PC-3 (cell line): Measurements from ENCODE around the gene CD81. TPM values are rescaled to one million over a fixed set of nuclear protein-coding genes. Genes with fewer than 3 reads are reported as not detected.
A peak's percentile ranks its signal among the peaks of the same experiment; 100 is the strongest.

Experiments used
- ATAC-seq: fragments of 200-7000 bp; cut with Tn5 transposase; 2 replicates; pipeline ENCODE4 v1.9.1; 2020; ENCODE audit warnings: mild to moderate bottlenecking, moderate library complexity
- BruUV-seq: library from RNA; stranded (reverse); fragments of 400-500 nt; replicated peaks from 2 replicates; lab custom pipeline; 2021; lab: Mats Ljungman, UMichigan
- CTCF ChIA-PET: fragments of 300-600 bp; sonication (Branson Sonifier 250); formaldehyde crosslinking; loops from one replicate; lab custom pipeline; 2022; ENCODE audit warnings: antibody characterized with exemption; lab: Charles Lee
- POLR2A ChIA-PET: fragments of 300-600 bp; sonication (Branson Sonifier 250); formaldehyde crosslinking; loops from one replicate; lab custom pipeline; 2022; ENCODE audit warnings: antibody characterized with exemption; ENCODE audit not compliant: unreplicated experiment; lab: Charles Lee
- DNase-seq: peaks from one replicate; pipeline ENCODE4 v3.0.0-alpha.2; 2015
- H2AFZ ChIP-seq: fragments of 300-600 bp; sonication (generic); 2 replicates; pipeline ENCODE4 v1.6.0; 2016; ENCODE audit warnings: antibody characterized with exemption, low read length
- H3F3A ChIP-seq: fragments of 300-600 bp; sonication (generic); one replicate; pipeline ENCODE4 v1.6.0; 2017; ENCODE audit warnings: antibody characterized with exemption, low read length, control low read depth, mild to moderate bottlenecking; ENCODE audit not compliant: unreplicated experiment
- H3K27ac ChIP-seq: fragments of 300-600 bp; sonication (generic); 2 replicates; pipeline ENCODE4 v1.5.1; 2016; ENCODE audit warnings: mild to moderate bottlenecking, low read length
- H3K27me3 ChIP-seq: fragments of 300-600 bp; sonication (generic); 2 replicates; pipeline ENCODE4 v1.6.1; 2016; ENCODE audit warnings: low read length, mixed read lengths
- H3K36me3 ChIP-seq: fragments of 300-600 bp; sonication (generic); 2 replicates; pipeline ENCODE4 v1.6.1; 2016; ENCODE audit warnings: low read depth, mixed run types, low read length, mixed read lengths
- H3K4me1 ChIP-seq: fragments of 300-600 bp; sonication (generic); 2 replicates; pipeline ENCODE4 v1.5.1; 2016; ENCODE audit warnings: low read length; ENCODE audit not compliant: insufficient read depth
- H3K4me2 ChIP-seq: fragments of 300-600 bp; sonication (generic); 2 replicates; pipeline ENCODE4 v1.6.0; 2016; ENCODE audit warnings: low read length
- H3K4me3 ChIP-seq: fragments of 300-600 bp; sonication (generic); 2 replicates; pipeline ENCODE4 v1.5.1; 2016; ENCODE audit warnings: mild to moderate bottlenecking, low read length, mixed read lengths
- H3K79me2 ChIP-seq: fragments of 300-600 bp; sonication (generic); 2 replicates; pipeline ENCODE4 v1.6.1; 2017; ENCODE audit warnings: low read length, mixed read lengths
- H3K9ac ChIP-seq: fragments of 300-600 bp; sonication (generic); 2 replicates; pipeline ENCODE4 v1.6.0; 2016; ENCODE audit warnings: mild to moderate bottlenecking, low read length
- H3K9me2 ChIP-seq: fragments of 300-600 bp; sonication (generic); replicated peaks from 2 replicates; pipeline ENCODE4 v1.6.1; 2016; ENCODE audit warnings: mixed run types, low read length, mixed read lengths
- H3K9me3 ChIP-seq: fragments of 300-600 bp; sonication (generic); 2 replicates; pipeline ENCODE4 v1.6.1; 2016; ENCODE audit warnings: low read length, mixed read lengths
- H4K20me1 ChIP-seq: fragments of 300-600 bp; sonication (generic); 2 replicates; pipeline ENCODE4 v1.6.1; 2016; ENCODE audit warnings: low read length, mixed read lengths
- CTCF ChIP-seq: fragments of 300-600 bp; sonication (generic); conservative IDR thresholded peaks from 2 replicates; pipeline ENCODE4 v1.5.1; 2017; ENCODE audit warnings: antibody characterized with exemption, low read depth, mild to moderate bottlenecking, low read length
- EZH2 ChIP-seq: fragments of 300-600 bp; sonication (generic); IDR thresholded peaks from one replicate; pipeline ENCODE4 v1.6.1; 2017; ENCODE audit warnings: antibody characterized with exemption, mild to moderate bottlenecking, low read length; ENCODE audit not compliant: unreplicated experiment
- EZH2phosphoT487 ChIP-seq: fragments of 300-600 bp; sonication (generic); IDR thresholded peaks from 2 replicates; pipeline ENCODE4 v1.6.1; 2018; ENCODE audit warnings: mild to moderate bottlenecking, antibody characterized with exemption, low read length, borderline replicate concordance
- intact Hi-C: fragments of 100-400 bp; cut with micrococcal nuclease; formaldehyde crosslinking; loops from 2 replicates; pipeline ENCODE4 v1.9.0; 2023
- total RNA-seq: library from RNA; depleted of rRNA; stranded (reverse); fragments of >200 nt; gene quantifications from 2 replicates; pipeline ENCODE4 v1.2.3, GENCODE V29; 2014

CD81 gene
- total RNA-seq, 1 experiment from 2014 or later: 134 TPM

- intact Hi-C loops: loop anchor here (1.0 to 5.0 kb wide), 3 partner anchors 20 to 218 kb away; partner anchors contain the start of gene CD81
- CTCF ChIA-PET: interaction anchor here (0.6 to 1.3 kb wide), 3 partner anchors 19 to 75 kb away, joined by 4 to 21 read pairs (median 4); no protein-coding TSS in a partner anchor
- DNase-seq: peak; percentile 99
- H3K4me2 ChIP-seq: peak within 1 kb of the TSS; percentile 99
- peak within 1 kb of the TSS; percentile 98 for H3K9ac ChIP-seq
- H3K79me2 ChIP-seq: peaks cover 31% of the 10 kb centered on the region
- H3F3A ChIP-seq: no peaks in the 10 kb centered on the region
- no peaks in the 10 kb centered on the region for H4K20me1 ChIP-seq
- ATAC-seq: peak; percentile 86
- BruUV-seq: no TSS peak
- H3K4me1 ChIP-seq: peaks cover 11% of the 10 kb centered on the region
- no peaks in the 10 kb centered on the region for H3K27me3 ChIP-seq
- peak within 1 kb of the TSS; percentile 85 for H3K27ac ChIP-seq
- H3K36me3 ChIP-seq: peaks cover 5% of the 10 kb centered on the region; the same call in 1 of the 2 replicates
- peak within 1 kb of the TSS; percentile 98 for H3K4me3 ChIP-seq
- no peaks in the 10 kb centered on the region for H3K9me3 ChIP-seq
- POLR2A ChIA-PET: interaction anchor here (0.5 to 1.0 kb wide), 7 partner anchors 10 to 289 kb away, joined by 3 to 13 read pairs (median 5); no protein-coding TSS in a partner anchor
- peak within 1 kb of the TSS; percentile 70 for H2AFZ ChIP-seq
- TF ChIP-seq EZH2 (no peak), CTCF (peak; percentile 84)
- no peaks in the 10 kb centered on the region for H3K9me2 ChIP-seq
Measured at GRCh38 chr11:2400069-2400761, 23.1 kb downstream of the CD81 start, which contains the start of gene TSSC4. Gene TSSC4 (plus strand): TSS chr11:2400750. CDS start chr11:2402634, 1,884 bp downstream.

- TSS peak; percentile 69 for BruUV-seq
- POLR2A ChIA-PET: interaction anchor here (0.6 to 1.0 kb wide), 5 partner anchors 10 to 214 kb away, joined by 3 to 13 read pairs (median 5); no protein-coding TSS in a partner anchor
- H3F3A ChIP-seq: no peaks in the 10 kb centered on the region
- intact Hi-C loops: loop anchor here (1.0 to 5.0 kb wide), 3 partner anchors 19 to 219 kb away; partner anchors contain the start of gene CD81
- no peaks in the 10 kb centered on the region for H3K9me2 ChIP-seq
- peak overlapping the region; percentile 57; the same call in 1 of the 2 replicates for H2AFZ ChIP-seq
- H3K27ac ChIP-seq: peak overlapping the region; percentile 45
- no peaks in the 10 kb centered on the region for H3K27me3 ChIP-seq
- H3K79me2 ChIP-seq: peaks cover 31% of the 10 kb centered on the region
- DNase-seq: no peak
- H3K4me1 ChIP-seq: peaks cover 11% of the 10 kb centered on the region
- peak; percentile 1 for ATAC-seq
- H3K9ac ChIP-seq: peak overlapping the region; percentile 97
- H3K36me3 ChIP-seq: 0 out of 2 replicates have a peak, but pooled peaks cover 5% of the 10 kb centered on the region
- no peak for TF ChIP-seq CTCF
- TF ChIP-seq EZH2phosphoT487: no peak
- no peak for TF ChIP-seq EZH2
- peak overlapping the region; percentile 98 for H3K4me3 ChIP-seq
- H3K4me2 ChIP-seq: peak overlapping the region; percentile 99
- CTCF ChIA-PET: interaction anchor here (0.6 to 1.3 kb wide), 3 partner anchors 18 to 76 kb away, joined by 4 to 21 read pairs (median 4); no protein-coding TSS in a partner anchor
- H4K20me1 ChIP-seq: no peaks in the 10 kb centered on the region
- H3K9me3 ChIP-seq: no peaks in the 10 kb centered on the region
Measured at GRCh38 chr11:2400762-2401435, 23.8 kb downstream of the CD81 start.
